Measurements from ENCODE around the gene LRRC41.
A peak's percentile ranks its signal among the peaks of the same experiment; 100 is the strongest.
"Not testable (repeated sequence)": the region's sequence is repeated elsewhere in the genome, so short reads cannot be mapped to it uniquely, and the experiment has no call there.

The LRRC41 gene

GRCh38 chr1:46319960-46320914 is 16.8 kb upstream of the LRRC41 start:
- DNase-seq: not testable (repeated sequence)

- DNase-seq: not testable (repeated sequence)
Measured at GRCh38 chr1:46319301-46319700, 15.9 kb upstream of the LRRC41 start.

GRCh38 chr1:46317323-46317722 is 13.9 kb upstream of the LRRC41 start:
- DNase-seq: no peak

DNA sequence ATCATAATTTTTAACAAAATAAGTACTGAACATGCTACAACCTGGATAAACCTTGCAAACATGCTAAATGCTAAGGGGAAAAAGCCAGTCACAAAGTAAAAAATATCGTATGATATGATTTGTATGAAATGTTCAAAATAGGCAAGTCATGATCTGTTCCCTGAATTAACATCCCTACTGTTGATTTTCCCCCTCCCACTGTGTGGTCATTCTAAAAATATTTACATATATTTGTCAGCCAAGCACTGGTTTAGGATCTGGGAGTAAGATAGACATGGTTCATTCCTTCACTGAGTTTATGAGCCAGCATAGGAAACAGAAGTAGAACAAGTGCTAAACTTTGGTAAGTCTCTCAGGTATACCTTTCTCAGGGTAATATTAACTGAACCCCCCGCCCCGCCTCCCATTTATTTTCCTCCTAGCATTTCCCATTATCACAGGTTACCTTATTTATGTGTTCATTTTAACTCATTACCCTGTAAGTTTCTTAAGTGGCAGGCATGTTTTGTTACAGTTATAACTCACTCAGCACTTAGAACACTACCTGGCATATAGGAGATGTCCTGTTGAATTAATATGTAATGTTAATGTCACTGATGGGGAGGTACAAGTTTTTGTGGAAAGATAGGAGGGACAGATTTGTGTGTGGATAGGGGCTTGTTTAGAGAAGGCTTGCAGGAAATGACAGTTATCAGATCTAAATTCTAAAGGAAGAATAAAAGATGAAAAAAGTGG is 12.4 kb upstream of the LRRC41 start:
- no peak for DNase-seq

DNA sequence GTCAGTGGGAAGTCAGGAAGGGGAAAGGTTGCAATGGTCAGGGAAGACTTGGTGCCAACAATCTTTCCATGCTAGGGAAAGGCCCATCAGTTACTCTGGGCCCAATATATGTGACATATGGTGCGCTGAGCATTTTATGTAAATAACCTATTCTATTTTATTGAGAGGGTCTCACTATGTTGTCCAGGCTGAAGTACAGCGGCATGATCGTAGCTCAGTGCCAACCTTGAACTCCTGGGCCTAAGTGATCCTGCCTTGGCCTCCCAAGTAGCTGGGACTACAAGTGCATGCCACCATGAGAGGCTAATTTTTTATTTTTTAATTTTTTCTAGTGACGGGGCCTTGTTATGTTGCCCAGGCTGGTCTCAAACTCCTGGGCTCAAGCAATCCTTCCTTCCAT is 6.9 kb upstream of the LRRC41 start:
- no peak for DNase-seq

DNA sequence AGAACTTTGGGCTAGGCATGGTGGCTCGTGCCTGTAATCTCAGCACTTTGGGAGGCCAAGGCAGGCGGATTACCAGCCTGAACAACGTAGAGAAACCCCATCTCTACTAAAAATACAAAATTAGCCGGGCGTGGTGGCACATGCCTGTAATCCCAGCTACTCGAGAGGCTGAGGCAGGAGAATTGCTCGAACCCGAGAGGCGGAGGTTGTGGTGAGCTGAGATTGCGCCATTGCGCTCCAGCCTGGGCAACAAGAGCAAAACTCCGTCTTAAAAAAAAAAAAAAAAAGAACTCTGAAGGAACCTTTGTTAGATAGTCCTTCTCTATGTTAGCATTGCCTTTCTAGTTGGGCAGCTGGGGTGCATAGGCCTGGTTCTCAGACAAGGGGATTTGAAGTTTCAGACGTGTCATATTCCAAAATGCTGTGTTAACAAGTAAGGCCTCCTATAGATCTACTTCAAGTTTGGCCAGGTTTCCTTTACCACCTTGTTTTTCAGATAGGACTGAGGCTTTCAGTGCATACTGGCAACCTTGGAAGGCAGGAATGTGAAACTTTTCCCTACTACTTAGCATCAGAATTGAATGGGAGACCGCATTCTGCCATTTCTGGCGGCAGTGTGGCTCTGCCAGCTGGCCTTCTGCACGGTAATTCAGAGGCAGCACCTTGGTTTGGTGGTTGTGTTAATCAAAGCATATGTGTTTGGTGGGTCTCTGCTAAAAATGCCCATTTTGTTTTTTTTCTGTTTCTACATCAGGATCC is 6.2 kb upstream of the LRRC41 start:
- DNase-seq: no peak

DNA sequence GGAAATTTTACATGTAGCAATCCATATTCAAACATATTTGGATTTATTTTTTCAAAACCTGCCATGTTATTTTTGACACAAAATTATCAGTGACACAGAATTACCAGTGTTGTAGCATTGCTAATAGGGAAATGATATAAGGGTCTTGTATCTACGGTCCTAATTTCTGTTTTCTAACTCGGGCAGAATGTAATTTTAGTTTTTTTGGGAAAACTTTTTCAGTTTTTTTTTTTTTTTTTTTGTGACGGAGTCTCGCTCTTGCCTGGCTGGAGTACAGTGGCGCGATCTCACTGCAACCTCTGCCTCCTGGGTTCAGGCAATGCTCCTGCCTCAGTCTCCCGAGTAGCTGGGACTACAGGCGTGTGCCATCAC is 2.7 kb upstream of the LRRC41 start:
- no peak for DNase-seq

DNA sequence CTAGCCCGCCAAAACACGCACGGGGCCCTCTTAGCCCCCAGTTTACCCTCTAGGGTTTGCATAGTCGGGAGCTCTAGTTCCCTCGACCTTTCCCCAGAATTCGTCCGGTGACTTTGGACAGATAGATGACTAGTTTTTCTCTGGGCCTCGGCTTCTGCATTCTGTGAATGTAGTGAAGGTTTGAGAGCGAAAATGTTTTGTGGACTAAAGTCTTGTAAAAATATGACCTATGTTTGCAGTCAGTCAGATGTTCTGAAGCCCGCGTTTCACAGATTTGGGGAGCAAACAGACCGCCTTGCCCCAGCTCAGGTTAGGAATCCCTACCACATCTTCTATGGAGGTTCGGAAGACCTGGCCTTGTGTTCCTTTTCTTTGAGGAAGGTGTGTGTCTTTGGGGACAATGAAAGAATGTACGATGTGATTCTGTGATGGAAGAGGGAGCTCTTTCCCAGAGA is 483 bp upstream of the LRRC41 start:
- DNase-seq: no peak

GRCh38 chr1:46302641-46303037 is 777 bp downstream of the LRRC41 start:
- DNase-seq: peak; percentile 28

DNA sequence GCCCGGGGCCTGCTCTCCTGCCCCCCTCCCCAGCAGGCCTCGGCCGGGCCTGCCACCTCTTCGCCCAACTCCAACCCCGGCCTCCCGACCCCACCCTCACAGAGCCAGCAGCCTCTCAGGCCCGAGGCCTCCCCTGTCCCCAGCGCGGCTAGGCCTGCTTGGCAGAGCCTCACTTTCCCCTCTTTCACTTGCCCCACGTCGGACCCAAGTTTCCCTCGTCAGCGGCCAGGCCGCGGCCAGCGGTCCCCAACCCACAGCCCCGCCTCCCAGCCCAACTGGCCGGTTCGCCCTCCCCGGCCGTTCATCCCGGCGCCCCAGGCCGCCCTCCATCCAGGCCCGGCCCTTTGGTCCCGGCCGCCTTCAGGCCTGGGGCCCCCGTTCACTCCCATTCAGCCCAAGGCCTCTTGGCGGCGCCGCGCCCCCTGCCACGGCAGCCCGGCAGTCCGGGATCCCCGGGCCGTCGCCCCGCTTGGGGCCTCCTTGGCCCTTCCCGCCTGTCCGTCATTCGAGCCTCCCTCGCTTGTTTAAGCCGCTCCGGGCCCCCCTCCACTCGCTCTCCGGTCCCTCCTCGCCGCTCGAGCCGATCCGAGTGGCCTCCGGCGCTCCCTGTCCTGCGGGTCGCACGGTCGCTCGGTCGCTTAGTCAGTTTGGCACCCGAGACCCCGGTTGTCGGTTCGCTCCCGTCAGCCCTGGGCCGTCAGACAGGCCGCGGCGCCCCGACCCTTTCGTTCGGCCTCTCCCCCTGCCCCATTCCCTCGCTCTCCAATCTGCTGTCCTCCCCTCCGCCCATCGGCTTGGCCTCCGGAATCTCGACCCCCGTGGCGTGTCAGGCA is 1.4 kb downstream of the LRRC41 start:
- DNase-seq: peak; percentile 56

GRCh38 chr1:46301406-46301807 is 2.0 kb downstream of the LRRC41 start:
- no peak for DNase-seq

- no peak for DNase-seq
Measured at GRCh38 chr1:46300673-46301405, 2.6 kb downstream of the LRRC41 start.

DNA sequence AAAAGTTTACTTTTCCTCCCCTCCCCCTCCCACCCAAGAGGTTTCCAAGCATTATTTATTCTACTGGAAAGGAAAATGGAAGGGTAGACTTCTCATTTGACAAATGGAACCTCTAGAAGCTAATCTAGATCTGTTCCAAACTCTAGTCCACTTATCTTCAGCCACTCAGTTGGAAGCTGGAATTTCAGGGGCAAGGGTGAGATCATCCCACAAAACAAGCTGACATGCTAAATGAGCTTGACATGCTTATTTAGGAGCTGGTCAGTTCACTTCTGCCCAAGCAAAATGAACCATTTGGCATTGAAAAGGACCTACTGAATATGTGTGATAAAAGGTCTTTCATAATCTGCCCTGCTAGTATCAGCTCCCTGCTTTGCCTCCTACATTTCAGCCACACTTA is 5.0 kb downstream of the LRRC41 start:
- DNase-seq: no peak

DNA sequence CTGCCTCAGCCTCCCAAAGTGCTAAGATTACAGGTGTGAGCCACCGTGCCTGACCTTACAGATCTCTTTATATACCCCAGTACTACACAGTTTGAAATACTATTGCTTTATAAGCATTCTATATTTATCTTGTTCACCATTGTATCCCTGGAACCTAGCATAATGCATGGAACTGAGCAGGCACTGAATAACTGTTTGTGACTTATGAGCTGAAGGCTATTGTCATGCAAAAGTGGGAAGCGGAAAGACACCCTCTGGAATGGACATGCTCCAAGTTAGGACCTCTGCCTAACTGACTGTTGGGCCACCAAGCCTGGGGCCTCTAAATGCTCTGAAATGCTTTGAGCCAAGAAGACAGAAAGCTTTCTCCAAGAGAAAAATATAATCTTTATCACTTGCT is 8.1 kb downstream of the LRRC41 start:
- no peak for DNase-seq

- no peak for DNase-seq
Measured at GRCh38 chr1:46289976-46290375, 13.4 kb downstream of the LRRC41 start.

DNA sequence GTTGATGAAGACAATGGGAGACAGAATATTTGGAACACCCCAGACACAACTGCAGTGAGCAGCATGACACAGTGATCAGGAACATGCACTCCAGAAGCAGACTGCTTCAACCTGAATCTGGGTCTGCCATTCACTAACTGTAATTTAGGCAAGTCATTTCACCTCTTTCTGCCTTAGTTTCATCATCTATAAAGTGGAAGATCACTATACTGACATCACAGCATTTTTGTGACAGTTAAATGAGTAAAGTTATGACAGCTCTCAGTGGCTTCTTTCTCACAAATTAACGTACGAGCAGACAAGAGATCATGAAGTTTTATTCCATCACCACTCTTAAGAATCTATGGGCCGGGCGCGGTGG is 14.3 kb downstream of the LRRC41 start:
- DNase-seq: no peak

- no peak for DNase-seq
Measured at GRCh38 chr1:46288485-46289133, 14.8 kb downstream of the LRRC41 start.

GRCh38 chr1:46285730-46286477 is 17.5 kb downstream of the LRRC41 start:
- peak; percentile 34 for DNase-seq

GRCh38 chr1:46284597-46285564 is 18.5 kb downstream of the LRRC41 start:
- no peak for DNase-seq

Measured in activated CD8-positive, alpha-beta memory T cell treated with anti-CD3 and anti-CD28 coated beads, Interleukin-2, amount 50 U/mL, for 4 hours (primary cell).